RWPE2 (cell line): Measurements from ENCODE around the gene LAMA5.

ENCODE experiments used
- ATAC-seq: fragments of 200-7000 bp; cut with Tn5 transposase; 3 replicates; pipeline ENCODE4 v1.9.1; 2021; ENCODE audit warnings: low read depth
- DNase-seq: peaks from one replicate; pipeline ENCODE4 v3.0.0-alpha.2; 2020; ENCODE audit warnings: low spot score
- H3K27ac ChIP-seq: fragments of 450-650 bp; 2 replicates; pipeline ENCODE4 v1.5.1; 2017; ENCODE audit warnings: mild to moderate bottlenecking; ENCODE audit not compliant: poor library complexity, severe bottlenecking
- H3K27me3 ChIP-seq: fragments of 250-450 bp; sonication (Bioruptor Pico); 2 replicates; pipeline ENCODE4 v1.5.1; 2021; ENCODE audit warnings: mild to moderate bottlenecking, moderate library complexity; ENCODE audit not compliant: insufficient read depth, poor library complexity, severe bottlenecking
- H3K36me3 ChIP-seq: fragments of 250-450 bp; sonication (Bioruptor Pico); 2 replicates; pipeline ENCODE4 v1.5.1; 2020; ENCODE audit warnings: low read depth, mild to moderate bottlenecking, moderate library complexity
- H3K4me1 ChIP-seq: fragments of 250-450 bp; sonication (Bioruptor Pico); 2 replicates; pipeline ENCODE4 v1.5.1; 2021; ENCODE audit warnings: mild to moderate bottlenecking, moderate library complexity; ENCODE audit not compliant: insufficient read depth, poor library complexity, severe bottlenecking
- H3K4me3 ChIP-seq: fragments of 250-450 bp; sonication (Bioruptor Pico); 2 replicates; pipeline ENCODE4 v1.5.1; 2021; ENCODE audit warnings: mild to moderate bottlenecking, moderate library complexity; ENCODE audit not compliant: severe bottlenecking
- H3K9me3 ChIP-seq: fragments of 250-450 bp; sonication (Bioruptor Pico); 2 replicates; pipeline ENCODE4 v1.5.1; 2021; ENCODE audit warnings: mild to moderate bottlenecking, moderate library complexity; ENCODE audit not compliant: severe bottlenecking
- CTCF ChIP-seq: fragments of 450-650 bp; IDR thresholded peaks from one replicate; pipeline ENCODE4 v1.5.1; 2017; ENCODE audit warnings: mild to moderate bottlenecking, moderate library complexity; ENCODE audit not compliant: poor library complexity, severe bottlenecking

LAMA5 gene

GRCh38 chr20:62313460-62314338, 53.4 kb downstream of the LAMA5 start:
- Histone ChIP-seq H3K4me3 (no peak overlapping the region), H3K27me3 (no peaks in the 10 kb centered on the region), H3K27ac (no peak overlapping the region), H3K9me3 (no peaks in the 10 kb centered on the region), H3K36me3 (peaks cover 87% of the 10 kb centered on the region), H3K4me1 (no peaks in the 10 kb centered on the region)
- DNase-seq (peak; percentile 86), ATAC-seq (no peak)
- no peak for TF ChIP-seq CTCF

- peaks cover 89% of the 10 kb centered on the region for H3K36me3 ChIP-seq
- ATAC-seq: no peak
These were observed 54.1 kb downstream of the LAMA5 start for GRCh38 chr20:62313021-62313420.

GRCh38 chr20:62312662-62312977, 54.5 kb downstream of the LAMA5 start:
- no peak overlapping the region for H3K4me3 ChIP-seq
- H3K4me1 ChIP-seq: no peaks in the 10 kb centered on the region
- H3K27ac ChIP-seq: no peak overlapping the region
- no peak for TF ChIP-seq CTCF
- no peak for ATAC-seq
- DNase-seq: peak; percentile 89
- H3K27me3 ChIP-seq: no peaks in the 10 kb centered on the region
- no peaks in the 10 kb centered on the region for H3K9me3 ChIP-seq
- H3K36me3 ChIP-seq: peaks cover 93% of the 10 kb centered on the region

More at GRCh38 chr20:62313021-62313420, 54.1 kb downstream of the LAMA5 start:
- Histone ChIP-seq H3K4me1 (no peaks in the 10 kb centered on the region), H3K27me3 (no peaks in the 10 kb centered on the region), H3K4me3 (no peak overlapping the region), H3K9me3 (no peaks in the 10 kb centered on the region), H3K27ac (no peak overlapping the region)
- peak; percentile 87 for DNase-seq
- TF ChIP-seq CTCF: no peak

- Histone ChIP-seq H3K27ac (no peak overlapping the region), H3K27me3 (no peaks in the 10 kb centered on the region), H3K9me3 (no peaks in the 10 kb centered on the region), H3K4me1 (peaks cover 3% of the 10 kb centered on the region), H3K36me3 (peaks cover 93% of the 10 kb centered on the region), H3K4me3 (no peak overlapping the region)
- DNase-seq: peak; percentile 90
- TF ChIP-seq CTCF: no peak
- ATAC-seq: no peak
These were observed 55.1 kb downstream of the LAMA5 start for GRCh38 chr20:62311832-62312661.

GRCh38 chr20:62311150-62311549, 56.0 kb downstream of the LAMA5 start:
- H3K9me3 ChIP-seq: no peaks in the 10 kb centered on the region
- H3K36me3 ChIP-seq: peaks cover 93% of the 10 kb centered on the region

More at GRCh38 chr20:62311150-62311549, 56.0 kb downstream of the LAMA5 start:
- Histone ChIP-seq H3K4me1 (peaks cover 12% of the 10 kb centered on the region), H3K4me3 (no peak overlapping the region), H3K27me3 (no peaks in the 10 kb centered on the region), H3K27ac (peak overlapping the region; percentile 3)
- peak; percentile 87 for DNase-seq
- no peak for ATAC-seq
- no peak for TF ChIP-seq CTCF
